ENCODE measurements around the gene TUBA3D.
"Not testable (repeated sequence)": the region's sequence is repeated elsewhere in the genome, so short reads cannot be mapped to it uniquely, and the experiment has no call there.

Gene TUBA3D

DNA sequence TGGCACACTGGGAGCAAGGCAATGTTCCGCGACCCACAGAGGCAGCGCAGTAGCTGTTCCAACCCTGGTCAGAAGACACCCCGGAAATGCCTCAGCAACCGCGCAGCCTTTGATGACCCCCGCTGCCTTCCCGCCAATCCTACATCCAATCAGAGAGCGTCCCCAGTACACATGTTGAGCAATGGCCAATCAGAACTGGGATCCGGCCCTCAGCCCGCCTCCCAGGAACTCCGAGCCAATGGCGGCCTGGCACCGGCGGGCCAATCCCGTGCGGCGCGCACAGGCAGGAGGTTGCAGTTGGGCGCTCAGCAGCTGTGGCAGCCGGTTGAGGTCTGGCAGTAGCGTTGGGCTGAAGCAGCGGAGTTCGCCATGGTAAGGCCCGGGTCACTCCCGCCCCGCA lies at the start of gene TUBA3D:
Gene TUBA3D, plus strand, starts transcription at position 289 of the 400 bp plus-strand sequence. Its CDS starts 81 bp downstream, at position 370.
- DNase-seq, result no peak

- no peak for DNase-seq
Observed at GRCh38 chr2:131426727-131427126, 49.2 kb upstream of the TUBA3D start.

DNA sequence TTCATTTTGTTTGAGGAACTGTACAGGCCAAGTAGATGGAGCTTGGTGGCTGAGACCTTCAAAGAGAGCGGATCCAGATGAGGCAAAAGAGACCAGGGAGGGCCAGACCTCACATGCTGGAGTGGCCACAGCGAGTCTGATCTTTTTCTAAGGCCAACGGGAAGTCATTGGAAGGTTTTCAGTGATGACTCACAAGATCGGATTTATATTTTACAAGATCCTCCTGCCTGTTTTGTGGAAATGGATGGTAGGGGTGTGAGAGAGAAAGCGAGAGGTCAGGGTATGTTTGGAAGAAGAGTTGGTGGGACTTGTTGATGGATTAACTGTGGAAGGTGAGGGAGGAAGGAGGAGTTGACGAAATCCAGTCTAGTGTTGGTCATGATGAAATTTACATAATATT lies 44.6 kb upstream of the TUBA3D start:
- no peak for DNase-seq

- not testable (repeated sequence) for DNase-seq
Observed at GRCh38 chr2:131440742-131441468, 35.0 kb upstream of the TUBA3D start.

DNA sequence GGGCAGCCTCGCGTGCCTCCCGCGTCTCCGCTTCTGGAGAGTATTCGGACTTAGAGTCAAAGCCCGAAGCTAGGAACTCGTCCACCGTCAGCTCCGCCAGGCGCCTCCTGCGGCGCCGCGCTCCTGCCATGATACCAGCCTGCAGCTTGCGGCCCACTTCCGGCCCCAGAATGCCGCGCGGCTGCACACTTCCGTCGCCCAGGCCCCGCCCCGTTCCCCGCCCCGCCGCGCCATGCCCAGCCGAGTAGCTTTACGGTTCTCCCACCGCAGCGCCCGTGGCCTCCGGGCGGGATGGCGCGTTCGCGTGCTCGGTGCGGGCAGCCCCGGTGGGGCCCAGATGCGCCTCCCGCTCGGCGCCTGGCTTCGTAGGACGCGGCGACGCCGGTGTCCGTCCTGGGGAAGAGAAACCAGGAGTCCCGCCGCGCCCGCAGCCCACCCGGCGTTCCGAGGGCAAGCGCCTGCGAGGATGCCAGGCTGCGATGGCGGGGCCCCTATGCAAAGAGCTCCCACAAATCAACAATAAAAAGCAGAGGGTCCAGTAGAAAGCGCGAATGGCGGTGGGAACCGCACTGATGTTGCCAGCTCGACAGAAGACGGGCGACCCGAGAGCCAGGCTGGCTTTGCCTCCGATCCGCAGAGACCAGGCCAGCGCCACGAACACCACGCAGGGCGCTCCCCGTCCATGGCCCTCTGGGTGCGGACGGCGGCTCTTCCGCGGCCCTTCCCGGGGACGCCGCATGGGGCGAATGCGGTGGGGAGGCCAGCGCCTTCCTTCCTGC lies 31.0 kb upstream of the TUBA3D start:
- not testable (repeated sequence) for DNase-seq

DNA sequence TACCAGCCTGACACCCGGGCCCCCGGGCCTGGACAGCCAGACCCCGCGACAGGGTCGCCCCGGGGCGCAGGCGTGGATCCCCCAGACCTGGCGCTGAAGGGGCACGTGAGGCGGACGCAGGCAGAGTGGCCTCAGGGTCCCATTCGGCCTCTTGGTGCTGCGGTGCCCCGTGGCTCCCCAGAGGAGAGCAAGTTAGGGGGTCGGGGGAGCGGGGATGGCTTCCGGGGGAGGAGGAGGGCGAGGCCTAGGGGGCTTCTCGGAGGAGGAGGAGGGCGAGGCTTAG lies 30.5 kb upstream of the TUBA3D start:
- DNase-seq, result not testable (repeated sequence)

DNA sequence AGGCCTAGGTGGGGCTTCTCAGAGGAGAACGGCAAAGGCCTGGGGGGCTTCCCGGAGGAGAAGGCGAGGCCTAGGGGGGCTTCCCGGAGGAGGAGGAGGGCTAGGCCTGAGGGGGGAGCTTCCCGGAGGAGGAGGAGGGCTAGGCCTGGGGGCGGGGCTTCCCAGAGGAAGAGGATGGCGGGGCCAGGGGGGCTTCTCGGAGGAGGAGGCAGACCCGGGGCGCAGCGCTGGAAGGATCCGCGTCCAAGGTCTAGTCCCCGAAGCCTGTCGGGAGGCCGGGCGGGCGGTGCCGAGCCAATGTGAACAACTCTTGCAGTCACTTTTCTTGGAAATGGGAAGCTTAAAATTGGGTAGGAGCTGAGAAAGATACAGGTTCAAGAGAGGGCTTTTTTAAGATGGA lies 30.0 kb upstream of the TUBA3D start:
- no peak for DNase-seq

DNA sequence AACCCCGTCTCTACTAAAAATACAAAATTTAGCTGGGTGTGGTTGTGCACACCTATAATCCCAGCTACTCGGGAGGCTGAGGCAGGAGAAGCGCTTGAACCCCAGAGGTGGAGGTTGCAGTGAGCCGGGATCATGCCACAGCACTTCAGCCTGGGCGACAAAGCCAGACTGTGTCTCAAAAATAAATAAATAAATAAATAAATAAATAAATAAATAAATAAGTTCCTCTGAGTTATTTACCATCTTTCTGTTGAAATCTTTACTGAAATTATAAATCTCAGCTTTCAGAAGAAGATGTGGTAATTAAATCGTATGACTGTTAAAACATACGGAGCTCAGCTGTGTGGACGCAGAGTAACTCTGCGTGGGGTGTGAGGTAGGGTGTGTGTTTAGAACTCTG lies 27.9 kb upstream of the TUBA3D start:
- not testable (repeated sequence) for DNase-seq

DNA sequence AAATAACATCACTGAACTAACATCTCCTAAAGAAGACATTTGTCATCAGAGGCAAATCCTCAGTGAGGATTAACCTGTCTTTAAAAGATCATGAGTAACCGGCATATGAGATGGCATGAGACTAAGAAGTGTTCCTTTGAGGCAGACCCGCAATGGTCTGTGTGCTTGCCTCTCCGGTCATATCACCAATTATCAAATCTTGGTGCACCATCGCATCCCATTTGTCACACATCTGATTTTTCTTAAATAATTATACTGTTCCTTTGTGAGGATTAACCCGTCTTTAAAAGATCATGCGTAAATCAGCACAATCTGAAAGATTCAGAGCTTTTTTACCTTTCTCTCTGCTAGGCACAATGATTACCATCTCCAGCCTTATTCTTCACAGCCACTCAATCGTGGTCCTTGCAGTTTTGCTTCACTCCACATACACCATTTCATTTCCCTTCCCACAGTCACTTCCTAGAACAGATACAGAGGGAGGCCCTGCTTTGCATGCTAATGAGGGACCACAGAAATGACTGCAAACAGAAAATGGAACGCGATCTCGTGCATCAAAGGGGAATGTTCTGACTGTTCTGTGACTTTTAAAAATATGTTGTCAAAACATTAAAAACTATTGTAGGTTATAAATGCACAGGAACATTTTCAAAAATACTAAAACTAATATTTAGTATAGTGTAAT lies 24.5 kb upstream of the TUBA3D start:
- not testable (repeated sequence) for DNase-seq

DNA sequence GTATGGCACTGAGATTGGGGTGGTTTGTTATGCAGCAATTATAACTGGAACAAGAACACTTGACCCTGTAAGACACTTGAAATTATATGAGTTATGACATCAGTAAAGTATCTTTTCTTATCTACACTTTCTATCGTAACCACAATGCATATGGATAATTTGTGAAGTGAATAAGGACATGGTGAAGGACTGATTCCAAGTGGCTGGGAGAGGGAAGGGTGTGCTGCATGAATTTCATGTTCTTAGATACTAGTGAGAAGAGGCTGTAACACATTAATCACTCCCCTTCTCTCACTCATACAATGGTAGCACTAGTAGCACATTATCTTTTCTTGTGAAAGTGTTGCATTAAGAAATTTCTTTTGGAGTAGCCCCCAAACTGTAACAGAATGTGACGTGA lies 21.0 kb upstream of the TUBA3D start:
- DNase-seq, result not testable (repeated sequence)

DNA sequence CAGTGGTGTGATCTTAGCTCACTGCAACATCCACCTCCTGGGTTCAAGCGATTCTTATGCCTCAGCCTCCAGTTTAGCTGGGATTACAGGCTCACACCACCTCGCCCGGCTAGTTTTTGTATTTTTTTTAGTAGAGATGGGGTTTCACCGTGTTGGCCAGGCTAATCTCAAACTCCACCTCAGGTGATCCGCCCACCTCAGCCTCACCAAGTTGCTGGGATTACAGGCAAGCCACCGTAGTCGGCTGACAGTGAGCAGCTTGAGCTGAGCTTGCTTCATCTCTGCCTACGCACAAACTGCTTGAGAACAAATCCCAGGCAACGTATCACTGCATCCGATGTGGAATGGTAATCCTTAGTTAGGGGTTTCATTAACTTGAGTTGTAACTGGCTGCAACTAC lies 8.2 kb upstream of the TUBA3D start:
- DNase-seq, result not testable (repeated sequence)

DNA sequence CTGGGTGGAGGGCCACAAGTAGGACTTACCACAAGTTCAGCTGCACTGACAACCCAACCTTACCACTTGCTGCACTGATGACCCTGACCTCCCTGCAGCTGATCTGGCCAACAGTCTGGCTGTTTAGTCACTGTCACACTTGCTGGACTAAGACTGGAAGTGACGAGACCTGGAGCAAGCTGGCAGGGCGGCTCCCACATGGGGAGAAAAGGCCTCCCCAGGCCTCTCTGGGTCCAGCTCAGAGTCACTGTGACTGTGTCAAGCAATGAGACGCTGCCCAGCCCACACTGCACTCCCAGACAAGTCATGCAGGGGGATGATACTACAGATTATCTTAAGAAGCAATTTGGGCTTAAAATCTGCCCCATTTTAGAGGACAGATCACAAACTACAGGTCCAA lies 5.0 kb upstream of the TUBA3D start:
- not testable (repeated sequence) for DNase-seq

DNA sequence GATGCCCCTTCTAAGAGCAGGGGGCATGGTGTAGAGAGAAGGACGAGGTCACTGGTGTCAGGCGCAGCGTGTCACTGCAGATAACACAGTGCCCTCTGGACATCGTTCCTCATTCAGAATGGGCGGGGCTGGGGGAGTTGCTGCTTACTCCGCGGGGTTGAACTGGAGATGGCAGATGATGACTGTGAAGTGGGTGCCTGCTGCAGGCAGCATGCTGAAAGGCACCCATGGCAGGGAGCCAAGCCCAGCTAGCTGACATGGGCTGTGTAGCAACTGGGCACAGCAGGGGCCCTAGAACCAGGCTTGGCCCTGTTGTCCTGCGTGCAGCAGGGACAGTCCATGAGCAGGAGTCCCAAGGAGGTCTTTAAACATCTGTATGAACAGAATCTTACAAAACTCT lies 4.3 kb upstream of the TUBA3D start:
- not testable (repeated sequence) for DNase-seq

DNA sequence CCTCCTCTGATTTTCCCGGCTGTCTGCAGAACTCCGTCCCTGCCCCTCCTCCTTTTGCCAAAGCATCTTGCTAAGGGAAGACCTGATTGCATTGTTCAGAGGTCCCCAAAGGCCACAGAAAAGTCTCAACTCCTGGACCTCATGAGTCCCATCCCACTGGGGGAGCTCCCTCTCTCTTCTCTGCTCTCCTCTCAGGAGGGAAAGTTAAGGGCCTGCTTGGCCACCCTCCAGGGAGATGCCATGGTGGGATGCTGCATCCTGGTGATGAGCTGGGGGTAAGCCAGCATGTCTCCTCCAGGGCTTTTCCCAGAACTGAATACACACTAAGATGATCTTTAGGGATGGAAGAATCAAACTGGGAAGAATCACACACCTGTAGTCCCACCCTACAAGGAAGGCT lies 2.7 kb upstream of the TUBA3D start:
- not testable (repeated sequence) for DNase-seq

DNA sequence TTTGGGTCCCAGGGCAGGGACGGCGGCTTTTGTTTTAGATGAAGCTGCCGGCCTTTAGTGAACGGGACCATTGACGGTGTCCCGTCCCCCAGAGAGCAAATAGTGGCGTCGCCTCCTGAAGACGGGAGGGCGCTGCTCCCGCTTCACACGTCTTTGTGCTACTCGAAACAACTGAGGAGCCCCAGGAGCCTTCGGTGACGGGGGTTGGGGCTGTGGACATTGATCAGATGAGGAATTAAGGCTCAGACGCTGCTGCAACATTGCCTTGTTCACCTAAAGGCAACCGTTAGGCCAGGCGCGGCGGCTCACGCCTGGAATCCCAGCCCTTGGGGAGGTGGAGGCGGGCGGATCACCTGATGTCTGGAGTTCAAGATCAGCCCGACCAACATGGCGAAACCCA lies 444 bp downstream of the TUBA3D start:
- not testable (repeated sequence) for DNase-seq

- DNase-seq, result not testable (repeated sequence)
Observed at GRCh38 chr2:131477227-131477626, 1.3 kb downstream of the TUBA3D start.

- not testable (repeated sequence) for DNase-seq
Observed at GRCh38 chr2:131478074-131478849, 2.3 kb downstream of the TUBA3D start.

GRCh38 chr2:131478850-131479461 lies 3.0 kb downstream of the TUBA3D start:
- DNase-seq, result not testable (repeated sequence)

- DNase-seq, result not testable (repeated sequence)
Observed at GRCh38 chr2:131480351-131480750, 4.4 kb downstream of the TUBA3D start.

- not testable (repeated sequence) for DNase-seq
Observed at GRCh38 chr2:131482506-131483155, 6.7 kb downstream of the TUBA3D start.

GRCh38 chr2:131483981-131484820 lies 8.3 kb downstream of the TUBA3D start:
- DNase-seq, result not testable (repeated sequence)
